Neural crest cell (in vitro differentiated cells): ENCODE results near the gene FAM13C. TPM values are rescaled to one million over a fixed set of nuclear protein-coding genes. Genes with fewer than 3 reads are reported as not detected.

ENCODE experiments used
- DNase-seq: peaks from one replicate; pipeline ENCODE4 v3.0.0; 2021; ENCODE audit warnings: low read depth, mixed read lengths, low spot score
- H3K27ac Mint-ChIP-seq: one replicate; pipeline ENCODE4 v1.8.0; 2021; ENCODE audit warnings: mild to moderate bottlenecking, mixed read lengths; ENCODE audit not compliant: unreplicated experiment
- H3K27me3 Mint-ChIP-seq: 2 replicates; pipeline ENCODE4 v1.8.0; 2021; ENCODE audit warnings: low read depth, mild to moderate bottlenecking, mixed read lengths
- H3K36me3 Mint-ChIP-seq: 2 replicates; pipeline ENCODE4 v1.8.0; 2021; ENCODE audit warnings: low read depth, mild to moderate bottlenecking, mixed read lengths
- H3K4me1 Mint-ChIP-seq: 2 replicates; pipeline ENCODE4 v1.8.0; 2021; ENCODE audit warnings: mixed read lengths
- H3K4me3 Mint-ChIP-seq: one replicate; pipeline ENCODE4 v1.8.0; 2021; ENCODE audit warnings: mild to moderate bottlenecking, mixed read lengths
- H3K9me3 Mint-ChIP-seq: 2 replicates; pipeline ENCODE4 v1.8.0; 2021; ENCODE audit warnings: mixed read lengths
- CTCF ChIP-seq: fragments of 200-600 bp; sonication (generic); conservative IDR thresholded peaks from 2 replicates; pipeline ENCODE4 v1.5.0; 2021; ENCODE audit warnings: antibody characterized with exemption, mild to moderate bottlenecking
- total RNA-seq: library from RNA; stranded (reverse); gene quantifications from 2 replicates; pipeline ENCODE4 v1.2.1, GENCODE V29; 2021

Gene FAM13C
- total RNA-seq, 1 donor from 2014 or later = 2.9 TPM

DNA sequence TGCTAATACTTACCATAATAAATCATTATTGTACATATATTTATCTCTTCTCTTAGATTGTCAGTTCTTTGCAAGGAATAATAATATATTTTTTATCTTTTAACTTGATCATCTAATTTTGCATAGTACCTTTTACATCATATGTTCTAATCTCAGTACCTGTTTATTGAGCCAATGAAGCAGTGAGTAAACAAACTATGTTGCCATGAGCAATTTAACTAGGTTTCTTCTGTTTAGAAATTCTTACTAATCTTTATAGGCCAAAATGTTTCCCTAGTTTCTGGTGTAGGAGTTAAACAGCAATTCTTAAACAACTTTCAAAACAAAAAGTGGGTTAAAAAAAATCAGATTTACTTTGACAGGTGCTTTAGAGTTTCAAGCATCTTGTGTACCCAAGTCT is 124.6 kb downstream of the FAM13C start:
- Mint-ChIP-seq H3K27me3 (no peaks in the 10 kb centered on the region), H3K4me1 (peaks cover 7% of the 10 kb centered on the region), H3K4me3 (no peak overlapping the region), H3K36me3 (peaks cover 5% of the 10 kb centered on the region), H3K27ac (no peak overlapping the region), H3K9me3 (no peaks in the 10 kb centered on the region)
- no peak for TF ChIP-seq CTCF
- no peak for DNase-seq

- no peak for TF ChIP-seq CTCF
- no peak for DNase-seq
- H3K4me1 Mint-ChIP-seq = peaks cover under 1% of the 10 kb centered on the region
- H3K9me3 Mint-ChIP-seq = no peaks in the 10 kb centered on the region
- H3K27me3 Mint-ChIP-seq = no peaks in the 10 kb centered on the region
- H3K36me3 Mint-ChIP-seq = peaks cover 5% of the 10 kb centered on the region
- no peak overlapping the region for H3K4me3 Mint-ChIP-seq
- no peak overlapping the region for H3K27ac Mint-ChIP-seq
Measured at GRCh38 chr10:59236064-59236697, 126.2 kb downstream of the FAM13C start.

GRCh38 chr10:59234816-59235429 is 127.4 kb downstream of the FAM13C start:
- Mint-ChIP-seq H3K27ac (no peak overlapping the region), H3K9me3 (no peaks in the 10 kb centered on the region), H3K36me3 (peaks cover 5% of the 10 kb centered on the region), H3K27me3 (no peaks in the 10 kb centered on the region), H3K4me1 (no peaks in the 10 kb centered on the region), H3K4me3 (no peak overlapping the region)
- peak; percentile 78 for TF ChIP-seq CTCF
- peak; percentile 20 for DNase-seq

GRCh38 chr10:59234194-59234593 is 128.2 kb downstream of the FAM13C start:
- no peak overlapping the region for H3K4me3 Mint-ChIP-seq
- peaks cover 5% of the 10 kb centered on the region for H3K36me3 Mint-ChIP-seq
- no peak for TF ChIP-seq CTCF
- H3K27ac Mint-ChIP-seq = no peak overlapping the region
- H3K27me3 Mint-ChIP-seq = no peaks in the 10 kb centered on the region
- H3K4me1 Mint-ChIP-seq = no peaks in the 10 kb centered on the region
- no peaks in the 10 kb centered on the region for H3K9me3 Mint-ChIP-seq
- no peak for DNase-seq

DNA sequence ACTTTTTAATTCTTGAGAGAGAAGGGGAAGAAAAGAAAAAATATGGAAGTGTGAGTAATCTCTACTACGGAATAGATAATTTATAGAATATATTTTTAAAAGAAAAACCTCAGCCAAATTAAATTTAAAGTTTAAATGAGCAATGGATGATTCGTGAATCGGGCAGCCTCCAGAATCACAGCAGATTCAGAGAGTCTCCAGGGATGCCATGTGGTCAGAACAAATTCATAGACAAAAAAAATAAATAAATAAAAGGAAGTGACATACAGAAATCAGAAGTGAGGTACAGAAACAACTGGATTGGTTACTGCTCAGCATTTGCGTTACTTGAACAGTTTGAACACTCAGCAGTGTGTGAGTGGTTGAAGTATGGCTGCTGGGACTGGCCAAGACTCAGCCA is 132.9 kb downstream of the FAM13C start:
- TF ChIP-seq CTCF = no peak
- H3K27ac Mint-ChIP-seq = no peak overlapping the region
- no peaks in the 10 kb centered on the region for H3K36me3 Mint-ChIP-seq

More for the DNA sequence above, 132.9 kb downstream of the FAM13C start:
- Mint-ChIP-seq H3K4me1 (no peaks in the 10 kb centered on the region), H3K27me3 (no peaks in the 10 kb centered on the region), H3K4me3 (no peak overlapping the region), H3K9me3 (no peaks in the 10 kb centered on the region)
- DNase-seq = no peak
